DND-41 (cell line): ENCODE data around the gene TRIM68.

Source experiments
- CTCF ChIP-seq: IDR thresholded peaks from 2 replicates; pipeline ENCODE4 v1.5.1; 2012; ENCODE audit warnings: borderline replicate concordance, low read length, moderate library complexity, mild to moderate bottlenecking; ENCODE audit not compliant: poor library complexity, severe bottlenecking; ENCODE audit errors: extremely low read depth
- EZH2 ChIP-seq: IDR thresholded peaks from 3 replicates; pipeline ENCODE4 v1.6.1; 2012; ENCODE audit warnings: borderline replicate concordance, low read depth, mild to moderate bottlenecking, moderate library complexity, low read length, inconsistent platforms; ENCODE audit not compliant: severe bottlenecking

- TF ChIP-seq CTCF (no peak), EZH2 (no peak)
These were observed 31.2 kb downstream of the TRIM68 start for GRCh38 chr11:4576880-4577279.
